ENCODE data around the gene TMEM234.

The TMEM234 gene

GRCh38 chr1:32179193-32179442 lies 43.0 kb downstream of the TMEM234 start:
- no peak for DNase-seq (ENCODE audit: low read depth)
- no peak for TF ChIP-seq CTCF (IDR thresholded peaks at IDR 0.05; ENCODE audit: low read depth, low read length)
- no peak for TF ChIP-seq POLR2A (IDR thresholded peaks at IDR 0.05; ENCODE audit: extremely low read depth, insufficient read length)
- TF ChIP-seq MYC (IDR thresholded peaks at IDR 0.05; ENCODE audit: low read depth, low read length): no peak
- no peak for TF ChIP-seq MAX (IDR thresholded peaks at IDR 0.05; ENCODE audit: low read depth, low read length)
- peak overlapping the region; percentile 60 for H3K4me3 ChIP-seq (ENCODE audit: low read depth, low read length)

GRCh38 chr1:32178380-32179192 lies 43.6 kb downstream of the TMEM234 start:
- DNase-seq (ENCODE audit: low read depth): peak; percentile 62
- no peak for TF ChIP-seq MYC (IDR thresholded peaks at IDR 0.05; ENCODE audit: low read depth, low read length)
- H3K4me3 ChIP-seq (ENCODE audit: low read depth, low read length): peak overlapping the region; percentile 60

DNA sequence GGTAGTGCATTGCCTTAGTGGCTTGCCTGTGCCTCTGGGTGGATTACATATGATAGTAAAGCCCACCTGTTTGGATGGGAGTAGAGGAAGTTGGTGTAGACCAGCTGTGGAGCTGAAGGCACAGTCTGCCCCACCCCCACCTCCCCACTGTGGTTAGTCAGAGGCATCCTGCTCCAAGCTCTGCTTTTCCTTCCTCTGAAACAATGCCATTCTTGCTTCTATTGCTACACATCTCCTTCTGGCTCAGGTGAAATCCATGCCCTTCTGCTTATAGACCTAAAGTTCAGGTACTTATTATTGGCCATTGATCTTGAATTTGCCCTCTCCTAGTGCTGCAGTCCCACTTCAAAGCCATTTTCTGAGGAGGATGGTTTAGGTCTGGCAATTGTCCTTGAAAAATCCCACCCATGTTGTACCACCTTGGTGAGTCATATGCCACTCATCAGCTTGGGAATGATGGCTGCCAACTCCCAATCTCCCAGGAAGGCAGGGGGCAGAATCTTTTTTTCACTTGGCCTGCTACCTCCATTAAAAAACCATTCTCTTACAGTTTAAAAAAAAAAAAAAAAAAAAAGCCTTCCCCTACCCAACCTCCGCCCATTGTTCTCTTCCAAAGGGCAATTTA lies 49.4 kb downstream of the TMEM234 start:
- TF ChIP-seq POLR2A (IDR thresholded peaks at IDR 0.05; ENCODE audit: extremely low read depth, insufficient read length) (no peak), MYC (IDR thresholded peaks at IDR 0.05; ENCODE audit: low read depth, low read length) (no peak), CTCF (IDR thresholded peaks at IDR 0.05; ENCODE audit: low read depth, low read length) (no peak), MAX (IDR thresholded peaks at IDR 0.05; ENCODE audit: low read depth, low read length) (no peak)
- no peak overlapping the region for H3K4me3 ChIP-seq (ENCODE audit: low read depth, low read length)
- DNase-seq (ENCODE audit: low read depth): no peak

DNA sequence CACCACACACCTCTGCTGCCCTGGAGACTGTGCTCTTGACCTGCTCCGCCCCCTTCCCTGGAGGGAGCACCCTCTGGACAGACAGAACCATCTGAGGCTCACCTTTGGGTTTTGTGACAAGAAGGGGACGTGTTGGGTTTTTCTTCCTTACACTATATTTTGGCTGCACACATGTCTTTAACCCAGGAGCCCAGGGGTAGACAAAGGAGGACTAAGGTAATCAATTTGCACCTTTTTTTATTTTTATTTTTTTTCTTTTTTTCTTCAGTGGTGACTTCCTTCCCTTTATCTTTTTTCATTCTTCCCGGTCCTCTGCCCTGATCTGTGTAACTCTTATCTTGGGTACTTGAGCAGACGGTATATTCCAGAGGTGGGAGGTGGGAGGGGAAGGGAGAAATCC lies 51.2 kb downstream of the TMEM234 start:
- H3K4me3 ChIP-seq (ENCODE audit: low read depth, low read length): no peak overlapping the region
- no peak for DNase-seq (ENCODE audit: low read depth)
- TF ChIP-seq MYC (IDR thresholded peaks at IDR 0.05; ENCODE audit: low read depth, low read length) (no peak), POLR2A (IDR thresholded peaks at IDR 0.05; ENCODE audit: extremely low read depth, insufficient read length) (no peak), CTCF (IDR thresholded peaks at IDR 0.05; ENCODE audit: low read depth, low read length) (no peak)
